Occipital lobe (tissue), 2 donors: Measurements from ENCODE around the gene SLC6A20. TPM values are rescaled to one million over a fixed set of nuclear protein-coding genes. Genes with fewer than 3 reads are reported as not detected.

Experiments used
- DNase-seq: peaks from one replicate; lab custom pipeline; 2025; lab: John Stamatoyannopoulos, UW
- total RNA-seq: library from RNA; depleted of rRNA; stranded (reverse); fragments of >200 nt; gene quantifications from one replicate; pipeline ENCODE4 v1.2.3, GENCODE V29; 2014

SLC6A20 gene
- total RNA-seq, 1 donor from 2014 or later, result 2.7 TPM

- no peak for DNase-seq
Measured at GRCh38 chr3:45800611-45801010, 4.3 kb upstream of the SLC6A20 start.

DNA sequence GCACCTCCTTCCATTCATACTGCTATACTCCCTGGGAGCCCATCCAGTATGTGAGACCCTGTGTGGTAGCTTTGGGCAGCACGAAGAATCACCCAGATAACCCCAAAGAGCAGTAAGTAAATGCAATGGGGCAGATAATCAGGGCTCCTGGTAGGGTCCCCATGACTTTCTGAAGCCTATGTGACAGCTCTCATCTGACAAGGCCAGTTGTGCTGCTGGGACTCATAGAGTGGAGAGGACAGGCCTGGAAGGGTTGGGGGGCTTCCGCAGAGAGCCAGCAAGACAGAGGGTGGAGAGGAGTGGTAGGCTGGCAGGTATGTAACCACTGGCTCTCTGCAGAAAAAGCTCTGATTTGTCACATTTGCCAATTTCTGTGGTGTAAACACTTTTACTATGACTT is 3.2 kb upstream of the SLC6A20 start:
- DNase-seq, result no peak

DNA sequence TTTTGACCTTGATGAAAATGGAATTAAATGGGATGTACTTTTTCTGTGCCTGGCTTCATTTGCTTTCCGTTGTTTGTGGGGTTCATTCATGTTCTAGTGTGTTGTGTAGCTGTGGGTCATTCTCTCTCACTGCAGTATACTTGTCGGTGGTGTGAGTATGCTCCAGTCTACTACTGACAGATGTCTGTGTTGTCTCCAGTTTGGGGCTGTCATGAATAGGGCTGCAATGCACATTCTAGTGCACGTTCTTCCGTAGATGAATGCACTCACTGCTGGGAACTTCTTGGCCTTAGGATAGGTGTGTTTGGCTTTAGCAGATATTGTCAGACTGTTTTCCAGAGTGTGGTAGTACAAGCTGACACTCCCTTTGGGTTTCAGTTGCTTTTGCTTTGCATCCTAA is 1.7 kb upstream of the SLC6A20 start:
- DNase-seq, result no peak

GRCh38 chr3:45796902-45797637 is 734 bp upstream of the SLC6A20 start:
- no peak for DNase-seq

GRCh38 chr3:45795509-45795881 is 841 bp downstream of the SLC6A20 start:
- no peak for DNase-seq

- no peak for DNase-seq
Measured at GRCh38 chr3:45794660-45795059, 1.7 kb downstream of the SLC6A20 start.

DNA sequence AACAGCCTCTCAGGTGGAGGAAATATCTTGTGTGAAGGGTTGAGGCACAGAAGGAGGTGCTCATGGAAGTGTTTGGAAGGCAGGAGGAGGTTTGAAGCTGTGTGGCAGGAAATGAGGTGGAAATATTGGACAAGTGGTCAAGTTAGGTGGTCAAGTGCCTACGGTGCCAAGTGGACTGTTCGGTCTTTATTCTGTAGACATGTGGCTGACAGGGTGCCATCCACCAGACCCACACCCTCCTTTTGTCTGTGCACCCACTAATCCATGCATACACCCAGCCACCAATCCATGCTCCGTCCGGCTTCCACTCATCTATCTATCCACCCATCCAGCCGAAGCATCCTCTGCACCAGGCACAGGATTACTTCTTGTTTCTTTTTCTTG is 2.2 kb downstream of the SLC6A20 start:
- DNase-seq, result no peak

DNA sequence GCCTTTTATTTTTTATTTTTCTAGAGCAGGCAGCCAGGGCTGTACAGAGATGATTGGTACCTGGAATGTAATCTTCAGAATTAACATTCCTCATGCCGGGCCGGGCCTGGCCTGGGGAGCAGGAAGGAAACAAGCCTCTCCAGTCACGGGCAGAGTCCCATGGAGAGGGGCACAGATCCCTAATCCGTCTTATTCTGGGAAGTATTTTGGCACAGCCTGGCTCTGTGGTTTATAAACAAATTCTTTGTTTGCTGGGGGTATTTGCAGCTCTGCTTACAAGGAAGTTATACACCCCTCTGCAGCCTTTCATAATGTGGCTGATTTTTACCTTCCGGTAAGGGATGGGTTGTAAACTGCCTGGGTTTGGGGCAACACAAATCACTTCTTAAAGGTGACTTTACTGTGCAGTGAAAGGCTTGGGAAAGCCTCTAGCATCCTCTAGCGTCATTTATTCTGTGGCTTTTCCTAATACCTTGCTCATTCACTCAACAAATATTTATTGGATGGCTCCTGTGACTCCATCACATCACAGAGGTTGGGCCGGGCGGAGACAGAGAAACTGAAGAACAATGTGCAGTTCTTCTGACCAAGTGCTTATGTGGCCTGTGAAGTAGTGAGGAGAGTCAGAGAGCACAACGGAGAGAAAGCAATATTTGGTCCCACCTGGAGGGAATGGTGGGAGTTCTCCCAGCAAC is 2.7 kb downstream of the SLC6A20 start:
- DNase-seq, result no peak

GRCh38 chr3:45792516-45793172 is 3.7 kb downstream of the SLC6A20 start:
- no peak for DNase-seq

GRCh38 chr3:45792036-45792435 is 4.3 kb downstream of the SLC6A20 start:
- DNase-seq, result no peak

GRCh38 chr3:45790596-45790995 is 5.7 kb downstream of the SLC6A20 start:
- no peak for DNase-seq

- DNase-seq, result no peak
Measured at GRCh38 chr3:45789235-45789812, 7.0 kb downstream of the SLC6A20 start.

- no peak for DNase-seq
Measured at GRCh38 chr3:45787551-45787950, 8.8 kb downstream of the SLC6A20 start.

- no peak for DNase-seq
Measured at GRCh38 chr3:45786801-45787495, 9.4 kb downstream of the SLC6A20 start.

GRCh38 chr3:45785605-45786150 is 10.7 kb downstream of the SLC6A20 start:
- no peak for DNase-seq

- no peak for DNase-seq
Measured at GRCh38 chr3:45783667-45784066, 12.7 kb downstream of the SLC6A20 start.

DNA sequence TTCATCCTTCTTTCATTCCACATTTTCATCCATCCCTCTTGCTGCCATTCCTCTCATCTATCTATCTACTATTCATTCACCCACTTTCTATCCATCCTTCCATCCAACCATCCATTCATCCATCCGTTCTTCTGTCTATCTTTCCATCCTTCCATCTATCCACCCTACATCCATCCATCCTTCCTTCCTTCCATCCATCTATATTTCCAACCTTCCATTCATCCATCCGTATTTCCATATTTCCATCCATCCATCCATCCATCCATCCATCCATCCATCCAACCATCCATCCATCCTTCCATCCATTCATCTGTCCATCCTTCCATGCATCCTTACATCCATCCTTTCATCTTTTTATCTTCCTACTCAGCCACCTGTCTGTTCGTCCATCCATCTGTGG is 14.0 kb downstream of the SLC6A20 start:
- no peak for DNase-seq

DNA sequence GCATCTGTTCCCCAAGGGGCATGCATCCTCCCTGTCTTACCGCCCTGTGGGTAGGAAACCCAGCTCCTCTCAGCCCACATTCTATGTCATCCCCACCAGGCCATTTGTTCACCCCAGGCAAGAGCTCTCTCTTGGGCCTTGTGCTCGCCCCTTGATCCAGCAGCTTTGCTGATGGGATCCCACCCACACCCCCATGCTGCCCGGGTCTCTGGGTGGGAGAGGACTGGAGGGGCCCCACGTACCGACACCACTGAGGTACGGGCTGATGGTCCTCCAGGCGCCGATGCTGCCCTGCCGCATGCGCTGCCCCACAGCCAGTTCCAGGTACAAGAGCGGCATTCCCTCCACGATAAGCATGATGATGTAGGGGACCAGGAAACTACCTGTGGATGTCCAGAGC is 14.5 kb downstream of the SLC6A20 start:
- DNase-seq, result no peak

GRCh38 chr3:45781271-45781670 is 15.1 kb downstream of the SLC6A20 start:
- no peak for DNase-seq

GRCh38 chr3:45779746-45780735 is 16.3 kb downstream of the SLC6A20 start:
- DNase-seq, result no peak
